ENCODE measurements around the gene BBS4. TPM values are rescaled to one million over a fixed set of nuclear protein-coding genes. Genes with fewer than 3 reads are reported as not detected.
A peak's percentile ranks its signal among the peaks of the same experiment; 100 is the strongest.
"Not testable (repeated sequence)": the region's sequence is repeated elsewhere in the genome, so short reads cannot be mapped to it uniquely, and the experiment has no call there.

BBS4 gene, protein sequence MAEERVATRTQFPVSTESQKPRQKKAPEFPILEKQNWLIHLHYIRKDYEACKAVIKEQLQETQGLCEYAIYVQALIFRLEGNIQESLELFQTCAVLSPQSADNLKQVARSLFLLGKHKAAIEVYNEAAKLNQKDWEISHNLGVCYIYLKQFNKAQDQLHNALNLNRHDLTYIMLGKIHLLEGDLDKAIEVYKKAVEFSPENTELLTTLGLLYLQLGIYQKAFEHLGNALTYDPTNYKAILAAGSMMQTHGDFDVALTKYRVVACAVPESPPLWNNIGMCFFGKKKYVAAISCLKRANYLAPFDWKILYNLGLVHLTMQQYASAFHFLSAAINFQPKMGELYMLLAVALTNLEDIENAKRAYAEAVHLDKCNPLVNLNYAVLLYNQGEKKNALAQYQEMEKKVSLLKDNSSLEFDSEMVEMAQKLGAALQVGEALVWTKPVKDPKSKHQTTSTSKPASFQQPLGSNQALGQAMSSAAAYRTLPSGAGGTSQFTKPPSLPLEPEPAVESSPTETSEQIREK
- total RNA-seq = 10 to 100 TPM; 36.4 to 41.7 TPM
- polyA plus RNA-seq (2013, experiment 1 of 2) = 42.9 TPM
- 40.5 TPM for polyA plus RNA-seq (2013, experiment 2 of 2)
- long read RNA-seq, experiment 1, transcript BBS4-201 (16 exons, 2,490 nt) = major isoform, 7 of 21 reads
- long read RNA-seq, experiment 1, partial matches to known transcripts = 5 of 21 reads
- long read RNA-seq, experiment 1, other reads (novel, unspliced or antisense) = 8 of 21 reads
- long read RNA-seq, experiment 2, transcript BBS4-201 (16 exons, 2,490 nt) = major isoform, 122 of 155 reads
- long read RNA-seq, experiment 2, partial matches to known transcripts = 5 of 155 reads
- long read RNA-seq, experiment 2, other reads (novel, unspliced or antisense) = 24 of 155 reads
- long read RNA-seq, experiment 3, transcript BBS4-201 (16 exons, 2,490 nt) = major isoform, 94 of 130 reads
- long read RNA-seq, experiment 3, transcript BBS4-204 (16 exons, 1,864 nt) = minor isoform, 5 of 130 reads
- long read RNA-seq, experiment 3, partial matches to known transcripts = 8 of 130 reads
- long read RNA-seq, experiment 3, other reads (novel, unspliced or antisense) = 21 of 130 reads
- long read RNA-seq, experiment 4, transcript BBS4-201 (16 exons, 2,490 nt) = major isoform, 25 of 65 reads
- long read RNA-seq, experiment 4, partial matches to known transcripts = 2 of 65 reads
- long read RNA-seq, experiment 4, other reads (novel, unspliced or antisense) = 38 of 65 reads

DNA sequence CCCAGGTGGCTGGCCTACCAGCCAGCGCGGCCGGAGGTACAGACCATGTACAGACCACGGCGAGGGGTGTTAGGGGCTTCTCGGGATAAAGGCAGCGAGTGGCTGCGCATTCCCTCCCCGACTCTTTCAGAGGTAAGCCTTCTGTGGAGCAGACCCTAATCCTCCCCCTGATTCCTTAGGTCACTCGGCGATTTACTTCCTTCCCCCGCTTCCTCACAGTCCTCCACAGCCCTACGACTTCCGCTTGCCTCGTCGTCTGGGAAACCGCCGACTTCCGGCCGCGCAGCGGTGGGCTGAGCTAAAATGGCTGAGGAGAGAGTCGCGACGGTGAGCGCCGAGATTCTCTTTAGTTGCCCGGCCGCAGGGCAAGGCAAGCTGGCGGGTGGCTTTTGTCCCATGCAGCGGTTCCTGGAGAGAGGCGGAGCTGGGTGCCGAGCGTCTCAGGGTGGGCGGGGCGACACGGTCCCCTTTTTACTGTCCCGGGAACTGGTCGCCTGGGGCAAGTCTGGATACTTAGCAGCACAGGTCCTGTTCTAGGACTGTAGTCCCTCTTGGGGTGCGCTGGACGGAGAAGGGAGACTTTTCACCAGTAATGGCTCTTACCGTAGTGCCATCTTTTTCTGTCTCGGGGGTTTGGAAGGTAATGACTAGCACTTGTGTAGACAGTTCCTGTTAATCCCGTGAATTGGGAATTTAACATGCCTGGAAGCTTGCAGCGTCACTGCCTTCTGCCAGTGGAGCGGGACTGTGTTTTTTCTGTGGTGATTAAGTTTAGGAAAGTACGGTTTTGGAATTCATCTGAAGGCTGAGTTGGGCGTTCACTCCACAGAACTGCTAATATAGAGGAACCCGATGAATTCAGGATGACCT is at the start of gene BBS4, which contains the start of gene HIGD2B:
Gene BBS4, plus strand, starts transcription at position 283 of the 870 bp plus-strand sequence. Its CDS starts 21 bp downstream, at position 304.
Gene HIGD2B, minus strand, starts transcription at position 258 of the 870 bp plus-strand sequence. CDS start 9,808 bp downstream, outside the sequence.
- Mint-ChIP-seq H3K4me1 (peaks cover 6% of the 10 kb centered on the region), H3K9me3 (no peaks in the 10 kb centered on the region), H3K36me3 (ENCODE audit: low read depth) (no peaks in the 10 kb centered on the region), H3K27me3 (ENCODE audit: insufficient read depth) (no peaks in the 10 kb centered on the region), H3K4me3 (peak within 1 kb of the TSS; percentile 87), H3K27ac (peak within 1 kb of the TSS; percentile 99)
- Histone ChIP-seq H3K27ac (ENCODE audit: low read depth, low read length) (peak within 1 kb of the TSS; percentile 93), H3K36me3 (ENCODE audit: control insufficient read depth, insufficient read depth, low read length) (no peaks in the 10 kb centered on the region), H3K9me3 (ENCODE audit: control insufficient read depth, low read length) (no peaks in the 10 kb centered on the region), H3K4me3 (ENCODE audit: low read length) (peak within 1 kb of the TSS; percentile 96), H3K27me3 (ENCODE audit: control insufficient read depth, insufficient read depth, low read length, poor library complexity, severe bottlenecking) (no peaks in the 10 kb centered on the region), H3K9ac (ENCODE audit: extremely low read depth, low read length, poor library complexity, severe bottlenecking) (peak within 1 kb of the TSS; percentile 97), H3K4me1 (ENCODE audit: control insufficient read depth, insufficient read depth, low read length) (no peaks in the 10 kb centered on the region)
- 0 to 1% methylated on average over 29 to 49 of the region's 49 CpGs for WGBS, 2 experiments (ENCODE audit: insufficient coverage in 1 of 2, insufficient read length in 1 of 2)
- TF ChIP-seq, protein P1, sequence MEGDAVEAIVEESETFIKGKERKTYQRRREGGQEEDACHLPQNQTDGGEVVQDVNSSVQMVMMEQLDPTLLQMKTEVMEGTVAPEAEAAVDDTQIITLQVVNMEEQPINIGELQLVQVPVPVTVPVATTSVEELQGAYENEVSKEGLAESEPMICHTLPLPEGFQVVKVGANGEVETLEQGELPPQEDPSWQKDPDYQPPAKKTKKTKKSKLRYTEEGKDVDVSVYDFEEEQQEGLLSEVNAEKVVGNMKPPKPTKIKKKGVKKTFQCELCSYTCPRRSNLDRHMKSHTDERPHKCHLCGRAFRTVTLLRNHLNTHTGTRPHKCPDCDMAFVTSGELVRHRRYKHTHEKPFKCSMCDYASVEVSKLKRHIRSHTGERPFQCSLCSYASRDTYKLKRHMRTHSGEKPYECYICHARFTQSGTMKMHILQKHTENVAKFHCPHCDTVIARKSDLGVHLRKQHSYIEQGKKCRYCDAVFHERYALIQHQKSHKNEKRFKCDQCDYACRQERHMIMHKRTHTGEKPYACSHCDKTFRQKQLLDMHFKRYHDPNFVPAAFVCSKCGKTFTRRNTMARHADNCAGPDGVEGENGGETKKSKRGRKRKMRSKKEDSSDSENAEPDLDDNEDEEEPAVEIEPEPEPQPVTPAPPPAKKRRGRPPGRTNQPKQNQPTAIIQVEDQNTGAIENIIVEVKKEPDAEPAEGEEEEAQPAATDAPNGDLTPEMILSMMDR (conservative IDR thresholded peaks at IDR 0.05) = no peak
- DNase-seq = peak; percentile 96

DNA sequence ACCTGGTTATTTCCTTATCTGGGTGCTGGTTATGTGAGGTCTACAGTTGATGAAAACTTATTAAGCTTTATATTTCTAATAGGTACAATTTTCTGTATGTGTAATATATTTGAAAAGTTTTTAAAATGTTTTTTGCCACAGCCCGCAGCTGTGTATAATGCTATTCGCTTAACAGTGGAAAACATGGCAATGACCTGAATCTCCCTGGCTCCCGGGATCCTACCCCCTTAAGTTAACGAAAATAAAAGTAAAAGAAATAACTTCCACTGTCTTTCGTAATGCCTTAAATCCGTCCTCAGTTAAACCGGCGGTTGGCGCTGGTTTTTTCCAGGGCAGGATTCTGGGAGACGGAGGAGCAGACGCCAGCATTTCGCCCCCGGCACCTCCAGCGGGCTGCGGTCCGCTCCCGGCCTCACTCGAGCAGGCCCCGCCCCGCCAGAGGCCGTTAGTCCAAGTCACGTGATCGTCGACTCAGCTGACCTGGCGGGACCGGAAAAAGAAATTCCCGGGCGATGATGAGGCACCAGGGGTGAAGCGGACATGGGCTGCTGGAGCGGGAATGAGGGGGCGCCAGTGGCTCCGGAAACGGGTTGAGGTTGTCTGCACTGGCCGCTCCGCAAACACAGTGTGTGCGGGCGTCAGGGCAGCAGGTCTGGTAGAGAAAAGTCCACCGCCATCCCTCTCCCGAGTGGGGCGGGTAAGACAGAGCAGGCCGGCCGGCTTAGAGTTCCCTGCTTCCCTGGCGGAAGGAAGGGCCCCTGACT is 49.3 kb upstream of the BBS4 start:
- WGBS, 2 experiments (ENCODE audit: insufficient coverage in 1 of 2, insufficient read length in 1 of 2) = 26% methylated on average over 4 of the region's 43 CpGs; no CpG with 5 or more reads in 1 of the 2 experiments

DNA sequence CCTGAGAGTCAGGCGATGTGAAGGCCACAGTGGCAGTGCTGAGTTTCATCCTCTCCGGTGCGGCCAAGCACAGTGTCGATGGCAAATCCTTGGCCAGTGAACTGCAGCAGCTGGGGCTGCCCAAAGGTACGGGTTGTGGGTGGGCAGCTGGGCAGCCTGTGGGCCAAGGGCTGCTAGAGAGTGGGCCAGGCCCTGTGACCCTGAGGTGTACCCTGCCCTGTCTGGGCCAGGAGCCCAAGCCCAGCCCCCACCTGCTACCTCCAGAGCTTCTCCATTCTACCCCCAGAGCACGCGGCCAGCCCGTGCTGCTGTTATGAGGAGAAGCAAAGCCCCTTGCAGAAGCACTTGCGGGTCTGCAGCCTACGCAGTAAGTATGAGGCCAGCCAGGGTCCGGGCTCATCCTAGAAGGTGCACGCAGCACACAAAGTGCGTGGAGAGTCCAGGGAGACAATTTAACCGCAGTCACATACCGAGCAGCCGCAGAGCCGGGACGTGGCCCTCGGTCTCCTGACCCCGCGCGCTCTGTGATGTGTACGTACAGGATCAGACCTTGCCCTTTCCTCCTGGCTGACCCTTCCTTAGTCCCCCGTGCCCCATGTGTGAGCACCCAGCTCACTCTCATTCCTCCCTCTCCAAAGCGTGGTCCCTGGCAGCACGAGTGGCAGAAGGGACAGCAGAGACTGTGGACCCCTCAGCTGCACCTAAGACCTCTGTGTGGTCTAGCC is 46.1 kb upstream of the BBS4 start:
- not testable (repeated sequence) for H3K4me1 Mint-ChIP-seq; H3K4me3 Mint-ChIP-seq; DNase-seq; H3K9me3 ChIP-seq (ENCODE audit: control insufficient read depth, low read length); H3K27me3 Mint-ChIP-seq (ENCODE audit: insufficient read depth); H3K36me3 Mint-ChIP-seq (ENCODE audit: low read depth); H3K27ac ChIP-seq (ENCODE audit: low read depth, low read length); H3K4me3 ChIP-seq (ENCODE audit: low read length); H3K9ac ChIP-seq (ENCODE audit: extremely low read depth, low read length, poor library complexity, severe bottlenecking); H3K36me3 ChIP-seq (ENCODE audit: control insufficient read depth, insufficient read depth, low read length); H3K9me3 Mint-ChIP-seq; H3K27ac Mint-ChIP-seq; H3K27me3 ChIP-seq (ENCODE audit: control insufficient read depth, insufficient read depth, low read length, poor library complexity, severe bottlenecking); H3K4me1 ChIP-seq (ENCODE audit: control insufficient read depth, insufficient read depth, low read length)
- WGBS, 2 experiments (ENCODE audit: insufficient coverage in 1 of 2, insufficient read length in 1 of 2) = no CpG with 5 or more reads among the region's 26 CpGs

More for the DNA sequence above, 49.3 kb upstream of the BBS4 start:
- not testable (repeated sequence) for H3K27me3 Mint-ChIP-seq (ENCODE audit: insufficient read depth); H3K36me3 Mint-ChIP-seq (ENCODE audit: low read depth); H3K27me3 ChIP-seq (ENCODE audit: control insufficient read depth, insufficient read depth, low read length, poor library complexity, severe bottlenecking); H3K9ac ChIP-seq (ENCODE audit: extremely low read depth, low read length, poor library complexity, severe bottlenecking); H3K4me3 ChIP-seq (ENCODE audit: low read length); H3K9me3 ChIP-seq (ENCODE audit: control insufficient read depth, low read length); H3K9me3 Mint-ChIP-seq; H3K4me1 Mint-ChIP-seq; H3K36me3 ChIP-seq (ENCODE audit: control insufficient read depth, insufficient read depth, low read length); H3K4me1 ChIP-seq (ENCODE audit: control insufficient read depth, insufficient read depth, low read length); H3K27ac ChIP-seq (ENCODE audit: low read depth, low read length); H3K4me3 Mint-ChIP-seq; H3K27ac Mint-ChIP-seq
- peak; percentile 86 for DNase-seq

DNA sequence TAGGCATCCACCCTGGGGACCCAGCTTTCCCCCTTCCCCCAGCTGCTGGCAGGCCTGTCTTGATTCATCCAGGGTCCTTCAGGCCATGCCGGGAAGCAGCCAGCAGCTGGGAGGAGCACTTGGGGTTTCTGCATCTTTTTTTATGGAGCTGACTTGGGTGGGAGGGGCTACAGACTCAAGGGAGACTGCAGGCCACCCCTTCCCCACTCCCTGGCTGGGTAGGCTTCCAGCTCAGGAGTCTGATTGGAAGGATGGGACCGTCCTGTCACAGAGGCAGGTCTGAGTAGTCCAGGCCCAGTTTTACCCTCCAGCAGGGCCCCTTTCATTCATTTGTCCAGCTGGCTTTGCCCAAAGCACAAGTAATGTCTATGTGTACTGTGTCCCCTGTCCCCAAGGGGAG is 43.7 kb upstream of the BBS4 start:
- not testable (repeated sequence) for H3K27ac Mint-ChIP-seq; H3K9me3 Mint-ChIP-seq; DNase-seq; H3K9me3 ChIP-seq (ENCODE audit: control insufficient read depth, low read length); H3K4me1 ChIP-seq (ENCODE audit: control insufficient read depth, insufficient read depth, low read length); H3K27me3 Mint-ChIP-seq (ENCODE audit: insufficient read depth); H3K36me3 ChIP-seq (ENCODE audit: control insufficient read depth, insufficient read depth, low read length); H3K4me1 Mint-ChIP-seq; H3K9ac ChIP-seq (ENCODE audit: extremely low read depth, low read length, poor library complexity, severe bottlenecking); H3K4me3 ChIP-seq (ENCODE audit: low read length); H3K27me3 ChIP-seq (ENCODE audit: control insufficient read depth, insufficient read depth, low read length, poor library complexity, severe bottlenecking); H3K4me3 Mint-ChIP-seq; H3K36me3 Mint-ChIP-seq (ENCODE audit: low read depth); H3K27ac ChIP-seq (ENCODE audit: low read depth, low read length)
- no CpG with 5 or more reads among the region's 2 CpGs for WGBS, 2 experiments (ENCODE audit: insufficient coverage in 1 of 2, insufficient read length in 1 of 2)
